ENCODE measurements around the gene DRAP1. TPM values are rescaled to one million over a fixed set of nuclear protein-coding genes. Genes with fewer than 3 reads are reported as not detected.
"Not testable (repeated sequence)": the region's sequence is repeated elsewhere in the genome, so short reads cannot be mapped to it uniquely, and the experiment has no call there.

DRAP1 gene
- total RNA-seq, 1 donor from 2014 or later, result 144 TPM

- DNase-seq (ENCODE audit: extremely low read depth, low read depth, low spot score), result no peak
Measured at GRCh38 chr11:65886826-65887722, 32.2 kb upstream of the DRAP1 start.

- no peak for DNase-seq (ENCODE audit: extremely low read depth, low read depth, low spot score)
Measured at GRCh38 chr11:65887723-65888162, 31.5 kb upstream of the DRAP1 start.

GRCh38 chr11:65888163-65888814, 30.9 kb upstream of the DRAP1 start, which contains the start of gene FIBP:
Gene FIBP (minus strand): TSS chr11:65888471. CDS start chr11:65888418, 53 bp downstream.
- DNase-seq (ENCODE audit: extremely low read depth, low read depth, low spot score), result no peak

- no peak for DNase-seq (ENCODE audit: extremely low read depth, low read depth, low spot score)
Measured at GRCh38 chr11:65890324-65891218, 28.7 kb upstream of the DRAP1 start, which contains the start of gene CCDC85B. Gene CCDC85B (plus strand): TSS chr11:65890673. CDS start chr11:65890784, 111 bp downstream.

GRCh38 chr11:65891219-65892136, 27.7 kb upstream of the DRAP1 start:
- DNase-seq (ENCODE audit: extremely low read depth, low read depth, low spot score), result no peak

GRCh38 chr11:65892137-65892540, 27.1 kb upstream of the DRAP1 start:
- not testable (repeated sequence) for DNase-seq (ENCODE audit: extremely low read depth, low read depth, low spot score)

- no peak for DNase-seq (ENCODE audit: extremely low read depth, low read depth, low spot score)
Measured at GRCh38 chr11:65892661-65893317, 26.4 kb upstream of the DRAP1 start.

GRCh38 chr11:65894034-65894591, 25.1 kb upstream of the DRAP1 start:
- DNase-seq (ENCODE audit: extremely low read depth, low read depth, low spot score), result no peak

- no peak for DNase-seq (ENCODE audit: extremely low read depth, low read depth, low spot score)
Measured at GRCh38 chr11:65895482-65895981, 23.7 kb upstream of the DRAP1 start.

GRCh38 chr11:65896034-65896999, 22.9 kb upstream of the DRAP1 start:
- no peak for DNase-seq (ENCODE audit: extremely low read depth, low read depth, low spot score)

- DNase-seq (ENCODE audit: extremely low read depth, low read depth, low spot score), result no peak
Measured at GRCh38 chr11:65897020-65897471, 22.2 kb upstream of the DRAP1 start.

GRCh38 chr11:65898656-65899355, 20.4 kb upstream of the DRAP1 start:
- no peak for DNase-seq (ENCODE audit: extremely low read depth, low read depth, low spot score)

- no peak for DNase-seq (ENCODE audit: extremely low read depth, low read depth, low spot score)
Measured at GRCh38 chr11:65899356-65900124, 19.7 kb upstream of the DRAP1 start.

GRCh38 chr11:65900125-65900898, 18.9 kb upstream of the DRAP1 start, which contains the start of gene FOSL1:
Gene FOSL1 (minus strand): TSS chr11:65900388. CDS start chr11:65900339, 49 bp downstream.
- no peak for DNase-seq (ENCODE audit: extremely low read depth, low read depth, low spot score)

- no peak for DNase-seq (ENCODE audit: extremely low read depth, low read depth, low spot score)
Measured at GRCh38 chr11:65900899-65901180, 18.4 kb upstream of the DRAP1 start.

All from glomerular endothelial cell (primary cell).